Activated CD4-positive, alpha-beta T cell treated with anti-CD3 and anti-CD28 coated beads for 24 hours (primary cell): ENCODE measurements around the gene CISH.

Experiments
- DNase-seq, 2 donors: peaks; one replicate each; pipeline ENCODE4 v3.0.0-alpha.2; 2020; ENCODE audit warnings: low read depth in 2 of 2

The CISH gene

DNA sequence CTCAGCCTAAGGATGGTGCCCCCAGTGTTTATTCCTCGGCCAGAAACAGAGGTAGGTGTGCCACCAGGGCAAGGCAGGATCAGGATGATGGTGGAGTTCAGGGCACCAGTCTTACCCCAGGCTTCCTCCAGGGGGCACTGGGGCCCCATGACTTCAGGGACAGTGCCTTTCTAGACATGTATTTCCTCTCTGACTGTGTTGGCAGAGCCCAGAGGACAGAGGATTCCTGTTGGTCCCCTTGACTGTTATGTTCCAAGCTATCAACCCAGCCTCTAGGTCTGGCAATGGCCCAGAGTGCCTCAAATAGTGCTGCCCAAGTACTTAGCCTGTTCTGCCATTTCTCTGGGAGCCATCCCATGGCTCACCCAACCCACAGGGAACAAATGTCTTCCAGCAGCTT is 39.4 kb downstream of the CISH start:
- DNase-seq = peak; percentile 76 to 77

- DNase-seq = no peak
Measured at GRCh38 chr3:50571486-50571885, 40.1 kb downstream of the CISH start.

DNA sequence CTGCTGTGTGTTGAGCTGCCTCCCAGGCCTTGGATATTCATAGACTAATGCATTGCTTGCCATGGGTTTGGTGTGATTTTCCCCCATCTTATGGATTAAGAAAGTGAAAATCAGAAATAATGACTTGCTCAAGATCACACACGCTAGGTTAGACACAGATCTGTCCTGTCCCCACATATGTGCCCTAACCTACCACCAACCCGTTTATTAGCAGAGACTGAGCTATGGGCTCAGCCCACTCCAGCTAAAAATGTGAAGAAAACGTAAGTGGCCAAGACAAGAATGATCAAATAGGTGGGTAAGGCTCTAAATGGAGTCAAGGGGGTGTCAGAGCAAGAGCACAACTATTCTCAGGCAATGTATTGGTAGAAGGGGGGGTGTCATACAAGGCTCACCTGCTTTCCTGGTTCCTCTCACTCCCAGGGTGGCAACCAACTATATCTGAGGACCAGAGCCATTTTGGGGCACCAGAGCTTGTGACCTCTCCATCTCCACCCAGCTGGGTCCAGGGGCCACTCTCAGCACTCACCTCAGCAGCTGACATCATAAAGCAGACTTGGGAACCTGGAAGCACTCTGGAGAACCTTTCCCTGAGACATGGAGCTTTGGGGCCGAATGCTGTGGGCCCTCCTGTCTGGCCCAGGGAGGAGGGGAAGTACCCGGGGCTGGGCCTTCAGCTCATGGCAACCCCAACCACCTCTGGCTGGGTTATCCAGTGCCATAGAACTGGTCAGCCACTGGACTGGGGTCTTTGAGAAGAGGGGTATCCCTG is 40.9 kb downstream of the CISH start:
- DNase-seq = no peak

GRCh38 chr3:50568947-50569749 is 42.4 kb downstream of the CISH start, which contains the start of gene HEMK1:
Gene HEMK1, plus strand, starts transcription at chr3:50569522. Its CDS starts 1,583 bp downstream, at chr3:50571105.
- DNase-seq = peak; percentile 92 to 97

DNA sequence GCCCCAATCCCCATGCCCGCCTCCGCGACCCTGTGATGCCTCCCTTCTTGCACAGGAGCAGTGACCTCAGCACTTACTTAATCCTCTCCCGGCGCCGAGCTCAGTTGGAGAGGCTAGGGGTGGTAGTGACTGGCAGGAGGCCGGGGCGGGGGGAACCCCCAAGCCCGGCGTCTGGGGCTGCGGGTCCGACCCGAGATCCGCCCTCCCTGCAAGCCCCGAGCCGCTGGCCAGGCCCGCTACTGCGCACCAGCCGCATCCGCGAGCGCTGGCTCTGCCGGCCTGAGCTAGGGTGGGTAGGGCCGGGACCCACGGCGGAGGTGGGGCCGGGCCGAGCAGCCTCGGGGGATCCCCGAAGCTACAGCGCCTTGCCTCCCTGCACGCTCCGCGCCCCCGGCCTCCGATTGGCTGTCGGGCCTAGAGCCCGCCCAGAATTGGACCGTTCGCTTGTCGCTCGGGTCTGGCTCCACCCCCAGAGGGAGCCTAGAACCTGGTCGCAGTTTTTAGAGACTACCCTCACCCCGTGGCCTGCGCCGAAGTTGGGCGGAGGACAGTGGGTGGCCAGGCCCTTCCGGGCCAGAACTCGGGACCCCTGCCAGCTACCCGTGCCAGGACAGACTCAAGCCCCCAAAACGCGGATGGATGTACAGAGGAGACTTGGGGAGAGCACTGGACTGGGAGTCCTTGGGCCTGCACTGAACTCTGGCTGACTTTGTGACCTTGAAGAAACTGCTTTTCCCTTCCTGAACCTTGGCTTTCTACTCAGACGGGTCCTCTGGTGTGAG is 44.0 kb downstream of the CISH start, which contains the start of gene C3orf18:
Gene C3orf18 (minus strand): TSS at position 362 of the 782 bp plus-strand sequence. CDS start 2,048 bp downstream, outside the sequence.
- DNase-seq = peak; percentile 90 to 96

DNA sequence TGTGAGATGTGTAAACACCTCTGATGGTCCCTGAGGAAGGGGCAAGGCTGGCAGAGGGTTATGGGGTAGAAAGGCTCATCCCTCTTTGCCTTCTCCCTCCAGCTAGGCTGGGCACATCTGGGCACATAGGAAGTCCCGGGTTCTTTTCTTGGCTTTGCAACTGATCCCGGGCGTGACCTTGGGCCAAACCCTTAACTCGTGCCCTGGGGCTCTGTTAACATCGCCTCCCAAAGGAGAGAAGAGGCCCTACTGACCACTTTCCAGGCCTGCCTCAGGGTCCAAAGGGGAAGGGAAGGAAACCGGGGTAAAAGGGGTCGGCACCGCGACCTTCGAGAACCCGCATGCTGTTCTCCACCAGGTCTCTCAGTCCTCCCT is 44.6 kb downstream of the CISH start:
- DNase-seq = no peak

DNA sequence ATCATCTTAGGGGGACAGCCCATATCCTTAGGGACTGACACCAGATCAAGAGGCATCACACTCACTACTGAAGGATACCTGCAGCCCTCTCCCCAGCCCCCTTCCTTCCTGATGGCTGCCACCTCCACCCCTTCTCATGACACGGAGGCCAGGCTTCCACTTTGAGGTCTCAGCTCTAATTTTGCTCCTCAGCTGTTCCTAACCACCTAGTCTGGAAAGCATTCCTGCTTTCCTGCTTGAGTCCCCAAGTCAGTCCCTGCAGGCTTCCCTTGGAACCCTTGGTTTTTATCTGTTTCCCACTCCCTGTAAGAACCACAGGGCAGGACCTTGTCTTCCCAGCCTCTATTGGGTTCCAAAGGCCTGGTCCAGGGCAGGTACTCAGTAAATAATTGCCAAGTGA is 47.3 kb downstream of the CISH start:
- no peak for DNase-seq

DNA sequence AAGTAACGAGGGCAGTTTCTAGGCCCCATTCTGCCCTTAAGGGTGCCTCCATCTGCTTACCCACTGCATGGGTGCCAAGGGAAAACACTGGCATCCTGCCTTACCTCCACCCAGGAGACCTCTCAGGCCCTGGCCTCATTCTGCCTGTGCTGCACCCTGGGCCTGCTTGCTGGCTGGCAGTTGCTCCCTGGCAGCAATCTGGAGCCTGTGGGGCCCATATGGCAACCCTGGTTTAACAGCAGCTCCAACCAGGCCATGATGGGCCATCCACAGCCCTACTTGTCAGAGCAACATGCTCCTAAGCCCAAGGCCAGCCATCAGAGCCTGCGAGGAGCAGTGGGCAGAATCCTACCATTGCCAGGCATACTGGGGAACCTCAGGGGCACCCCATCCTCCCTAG is 47.7 kb downstream of the CISH start:
- DNase-seq = no peak

DNA sequence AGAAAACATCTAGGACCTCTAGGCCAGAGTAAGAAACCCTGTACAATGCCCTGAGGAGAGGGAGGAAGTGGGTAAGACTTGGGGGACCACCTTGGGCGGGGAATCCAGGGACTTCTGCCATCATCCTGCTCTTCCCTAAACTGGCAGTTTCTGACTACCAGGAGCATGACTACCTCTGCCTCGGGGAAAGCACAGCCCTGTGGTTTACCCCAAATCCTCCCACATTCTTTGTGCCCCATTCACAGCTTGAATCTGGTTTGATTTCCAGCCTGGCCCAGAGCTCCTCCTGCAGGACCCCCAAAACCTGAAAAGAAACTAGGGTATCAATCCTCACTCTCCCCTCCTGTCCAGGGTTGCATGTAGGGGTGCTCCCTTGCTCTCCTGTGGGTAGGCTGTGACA is 48.7 kb downstream of the CISH start:
- DNase-seq = no peak

GRCh38 chr3:50559702-50560101 is 51.9 kb downstream of the CISH start:
- no peak for DNase-seq

DNA sequence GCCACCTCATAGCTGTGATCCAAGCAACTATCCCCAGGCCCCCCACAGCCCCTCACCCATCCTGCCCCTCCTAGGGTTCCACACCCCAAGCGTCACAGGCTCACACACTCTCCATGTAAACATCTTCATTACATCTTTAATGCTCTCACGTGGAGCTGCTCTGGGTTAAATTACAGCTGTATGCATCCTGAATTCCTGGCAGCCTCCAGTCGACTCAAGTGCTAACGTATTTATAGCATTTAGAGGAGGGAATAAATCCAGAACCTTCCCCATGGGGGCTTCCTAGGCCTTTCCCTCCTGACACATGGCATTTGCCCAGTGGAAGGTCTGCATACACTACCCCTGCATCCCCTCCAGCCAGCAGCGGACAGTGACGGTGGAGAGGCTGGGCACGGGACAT is 53.7 kb downstream of the CISH start:
- DNase-seq = no peak

DNA sequence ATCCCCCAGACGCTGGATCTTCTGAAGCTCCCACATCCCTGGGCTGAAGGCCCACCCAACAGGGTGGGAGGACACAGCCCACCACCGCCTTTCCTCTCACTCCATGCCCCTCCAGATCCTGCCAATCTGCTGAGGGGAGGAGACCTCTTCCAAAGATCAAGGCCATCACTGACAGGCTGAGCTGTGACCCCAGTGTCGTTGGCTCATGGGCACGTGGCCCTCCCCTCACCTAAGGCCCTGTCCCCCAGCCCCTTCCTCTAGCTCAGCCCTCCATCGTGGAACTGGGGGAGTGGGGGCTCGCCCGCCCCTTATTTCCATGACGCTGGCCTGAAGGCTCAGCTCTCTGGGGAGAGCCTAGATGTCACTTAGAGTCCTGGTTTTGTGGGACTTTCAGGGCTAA is 54.5 kb downstream of the CISH start:
- no peak for DNase-seq
